Activated naive CD4-positive, alpha-beta T cell treated with anti-CD3 and anti-CD28 coated beads, Interleukin-2, amount 50 U/mL, for 72 hours (primary cell): ENCODE results near the gene FUZ. TPM values are rescaled to one million over a fixed set of nuclear protein-coding genes. Genes with fewer than 3 reads are reported as not detected.
A peak's percentile ranks its signal among the peaks of the same experiment; 100 is the strongest.

ENCODE experiments used
- ATAC-seq, 2 donors: fragments of 150-1000 bp; cut with Tn5 transposase; 2 replicates each; pipeline ENCODE4 v1.10.0; 2021; ENCODE audit warnings: mild to moderate bottlenecking in 2 of 2, moderate library complexity in 2 of 2
- DNase-seq, 2 donors: peaks; one replicate each; pipeline ENCODE4 v3.0.0; 2021 to 2022; ENCODE audit warnings: low spot score in 2 of 2
- H3K27ac Mint-ChIP-seq, 2 donors: one replicate each; pipeline ENCODE4 v1.8.0; 2022; ENCODE audit warnings: mild to moderate bottlenecking in 2 of 2, mixed read lengths in 2 of 2
- H3K36me3 Mint-ChIP-seq, 2 donors: one replicate each; pipeline ENCODE4 v1.8.0; 2022; ENCODE audit warnings: mixed read lengths in 2 of 2
- H3K9me3 Mint-ChIP-seq, 2 donors: one replicate each; pipeline ENCODE4 v1.8.0; 2022; ENCODE audit warnings: mixed read lengths in 2 of 2
- total RNA-seq, 2 donors: library from RNA; stranded (reverse); gene quantifications; one replicate each; pipeline ENCODE4 v1.2.3, GENCODE V29; 2022

Gene FUZ
- total RNA-seq, 2 donors from 2014 or later, result 14.8 to 24.8 TPM

- no peak for DNase-seq
- Mint-ChIP-seq H3K36me3 (no peaks in the 10 kb centered on the region), H3K9me3 (no peaks in the 10 kb centered on the region), H3K27ac (peak overlapping the region in 1 of 2 donors; percentile 6)
- ATAC-seq, result no peak
Measured at GRCh38 chr19:49805822-49806619, 7.1 kb downstream of the FUZ start.

- Mint-ChIP-seq H3K27ac (peak overlapping the region in 1 of 2 donors; percentile 87), H3K9me3 (no peaks in the 10 kb centered on the region), H3K36me3 (no peaks in the 10 kb centered on the region)
- ATAC-seq, result no peak
- DNase-seq, result no peak
Measured at GRCh38 chr19:49803529-49803856, 9.6 kb downstream of the FUZ start.

GRCh38 chr19:49802836-49803528, 10.1 kb downstream of the FUZ start:
- ATAC-seq, result no peak
- DNase-seq, result no peak
- Mint-ChIP-seq H3K36me3 (no peaks in the 10 kb centered on the region), H3K27ac (no peak overlapping the region), H3K9me3 (no peaks in the 10 kb centered on the region)

GRCh38 chr19:49801966-49802661, 11.0 kb downstream of the FUZ start:
- Mint-ChIP-seq H3K36me3 (no peaks in the 10 kb centered on the region), H3K27ac (no peak overlapping the region), H3K9me3 (no peaks in the 10 kb centered on the region)
- no peak for DNase-seq
- ATAC-seq, result no peak

- H3K36me3 Mint-ChIP-seq, result peaks cover 0 to 3% of the 10 kb centered on the region in 2 donors
- ATAC-seq (no peak), DNase-seq (no peak)
- peak overlapping the region in 1 of 2 donors; percentile 84 for H3K27ac Mint-ChIP-seq
- no peaks in the 10 kb centered on the region for H3K9me3 Mint-ChIP-seq
Measured at GRCh38 chr19:49801401-49801888, 11.6 kb downstream of the FUZ start.

GRCh38 chr19:49800771-49801170, 12.3 kb downstream of the FUZ start:
- no peak overlapping the region for H3K27ac Mint-ChIP-seq
- H3K9me3 Mint-ChIP-seq, result no peaks in the 10 kb centered on the region
- ATAC-seq, result no peak
- DNase-seq, result no peak
- peaks cover 0 to 6% of the 10 kb centered on the region in 2 donors for H3K36me3 Mint-ChIP-seq

GRCh38 chr19:49799798-49800376, 13.2 kb downstream of the FUZ start:
- DNase-seq (no peak), ATAC-seq (no peak)

GRCh38 chr19:49799271-49799797, 13.8 kb downstream of the FUZ start:
- DNase-seq (no peak), ATAC-seq (no peak)
- no peaks in the 10 kb centered on the region for H3K9me3 Mint-ChIP-seq
- no peak overlapping the region for H3K27ac Mint-ChIP-seq
- H3K36me3 Mint-ChIP-seq, result peaks cover 0 to 6% of the 10 kb centered on the region in 2 donors

More at GRCh38 chr19:49799798-49800376, 13.2 kb downstream of the FUZ start:
- Mint-ChIP-seq H3K27ac (no peak overlapping the region), H3K9me3 (no peaks in the 10 kb centered on the region), H3K36me3 (peaks cover 0 to 6% of the 10 kb centered on the region in 2 donors)

- Mint-ChIP-seq H3K36me3 (peaks cover 0 to 6% of the 10 kb centered on the region in 2 donors), H3K9me3 (no peaks in the 10 kb centered on the region)
Measured at GRCh38 chr19:49798574-49798973, 14.5 kb downstream of the FUZ start.

GRCh38 chr19:49795615-49796014, 17.5 kb downstream of the FUZ start:
- DNase-seq, result no peak
- Mint-ChIP-seq H3K27ac (no peak overlapping the region), H3K9me3 (no peaks in the 10 kb centered on the region), H3K36me3 (peaks cover 0 to 6% of the 10 kb centered on the region in 2 donors)
- ATAC-seq, result no peak

More at GRCh38 chr19:49798574-49798973, 14.5 kb downstream of the FUZ start:
- DNase-seq (no peak), ATAC-seq (no peak)
- H3K27ac Mint-ChIP-seq, result no peak overlapping the region

- DNase-seq, result peak in 1 of 2 donors; percentile 31
- peak; percentile 97 to 99 for ATAC-seq
- peaks cover under 1 to 6% of the 10 kb centered on the region in 2 donors for H3K36me3 Mint-ChIP-seq
- H3K9me3 Mint-ChIP-seq, result no peaks in the 10 kb centered on the region
- peak overlapping the region in 1 of 2 donors; percentile 95 for H3K27ac Mint-ChIP-seq
Measured at GRCh38 chr19:49793561-49793840, 19.6 kb downstream of the FUZ start.

GRCh38 chr19:49792829-49793560, 20.1 kb downstream of the FUZ start:
- H3K36me3 Mint-ChIP-seq, result peaks cover 4 to 6% of the 10 kb centered on the region in 2 donors
- peak overlapping the region in 1 of 2 donors; percentile 95 for H3K27ac Mint-ChIP-seq
- ATAC-seq, result peak in 1 of 2 donors; percentile 17
- DNase-seq, result no peak
- H3K9me3 Mint-ChIP-seq, result no peaks in the 10 kb centered on the region

- DNase-seq (no peak), ATAC-seq (no peak)
- H3K36me3 Mint-ChIP-seq, result peaks cover 4 to 6% of the 10 kb centered on the region in 2 donors
- no peak overlapping the region for H3K27ac Mint-ChIP-seq
- H3K9me3 Mint-ChIP-seq, result no peaks in the 10 kb centered on the region
Measured at GRCh38 chr19:49791776-49792445, 21.2 kb downstream of the FUZ start.

- Mint-ChIP-seq H3K36me3 (peaks cover 0 to 4% of the 10 kb centered on the region in 2 donors), H3K27ac (peak overlapping the region in 1 of 2 donors; percentile 60)
Measured at GRCh38 chr19:49790866-49791265, 22.2 kb downstream of the FUZ start.

GRCh38 chr19:49788857-49789256, 24.2 kb downstream of the FUZ start:
- Mint-ChIP-seq H3K27ac (no peak overlapping the region), H3K36me3 (peaks cover 8 to 11% of the 10 kb centered on the region in 2 donors), H3K9me3 (no peaks in the 10 kb centered on the region)
- no peak for ATAC-seq
- DNase-seq, result no peak

More at GRCh38 chr19:49790866-49791265, 22.2 kb downstream of the FUZ start:
- no peak for ATAC-seq
- no peak for DNase-seq
- no peaks in the 10 kb centered on the region for H3K9me3 Mint-ChIP-seq
